Activated CD4-positive, alpha-beta memory T cell treated with anti-CD3 and anti-CD28 coated beads for 36 hours (primary cell): Measurements from ENCODE around the gene PML. TPM values are rescaled to one million over a fixed set of nuclear protein-coding genes. Genes with fewer than 3 reads are reported as not detected.
A peak's percentile ranks its signal among the peaks of the same experiment; 100 is the strongest.

ENCODE experiments used
- CTCF ChIA-PET: fragments of 350-600 bp; sonication (Branson Sonifier 250); formaldehyde crosslinking; loops from one replicate; lab custom pipeline; 2021; ENCODE audit warnings: antibody characterized with exemption, inconsistent platforms; lab: Charles Lee
- POLR2A ChIA-PET: fragments of 350-600 bp; sonication (Branson Sonifier 250); formaldehyde crosslinking; loops from one replicate; lab custom pipeline; 2021; ENCODE audit warnings: antibody characterized with exemption; lab: Charles Lee
- DNase-seq: peaks from one replicate; pipeline ENCODE4 v3.0.0-alpha.2; 2020
- H3K27ac Mint-ChIP-seq: one replicate; pipeline ENCODE4 v1.8.0; 2021; ENCODE audit warnings: mixed read lengths
- H3K27me3 Mint-ChIP-seq: one replicate; pipeline ENCODE4 v1.8.0; 2021; ENCODE audit warnings: mixed read lengths
- H3K36me3 Mint-ChIP-seq: one replicate; pipeline ENCODE4 v1.8.0; 2021; ENCODE audit warnings: mixed read lengths
- H3K4me1 Mint-ChIP-seq: one replicate; pipeline ENCODE4 v1.8.0; 2021; ENCODE audit warnings: low read depth, mixed read lengths
- H3K4me3 Mint-ChIP-seq: one replicate; pipeline ENCODE4 v1.8.0; 2021; ENCODE audit warnings: mild to moderate bottlenecking, mixed read lengths
- H3K9me3 Mint-ChIP-seq: one replicate; pipeline ENCODE4 v1.8.0; 2021; ENCODE audit warnings: mixed read lengths
- intact Hi-C: fragments of 100-400 bp; cut with micrococcal nuclease; formaldehyde crosslinking; loops from one replicate; pipeline ENCODE4 v1.15.1; 2023
- total RNA-seq, 2 experiments: library from RNA; stranded (reverse); gene quantifications; one replicate each; pipeline ENCODE4 v1.2.3, GENCODE V29; 2021

The PML gene
- total RNA-seq, 2 experiments from 2014 or later, result 67.6 to 69.8 TPM

DNA sequence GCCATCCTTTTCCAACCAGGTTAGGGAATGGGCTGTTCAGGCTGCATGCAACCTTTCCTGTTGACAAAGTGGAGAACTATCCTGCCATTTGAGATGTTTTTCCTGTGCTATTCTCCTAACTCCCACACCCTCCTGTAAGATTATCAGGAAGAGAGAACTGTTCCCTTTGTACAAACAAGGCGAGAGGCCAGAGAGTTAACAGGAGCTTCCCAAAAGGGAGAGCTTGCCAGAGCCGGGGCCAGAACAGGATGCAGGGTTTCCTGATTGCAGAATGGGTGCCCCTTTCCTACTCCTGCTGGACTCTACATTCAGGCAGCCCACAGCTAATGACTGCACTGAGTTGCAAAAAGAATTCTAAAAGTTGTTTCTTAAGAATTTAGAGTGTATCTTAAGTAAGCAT, 17.1 kb downstream of the PML start:
- Mint-ChIP-seq H3K9me3 (no peaks in the 10 kb centered on the region), H3K27me3 (no peaks in the 10 kb centered on the region), H3K36me3 (peaks cover 36% of the 10 kb centered on the region), H3K4me3 (no peak overlapping the region), H3K4me1 (peaks cover 51% of the 10 kb centered on the region), H3K27ac (no peak overlapping the region)
- intact Hi-C loops, result no loop called here
- POLR2A ChIA-PET, result interaction anchor here (0.9 kb wide), 1 partner anchor 96 kb away, joined by 4 read pairs; no protein-coding TSS in a partner anchor
- no peak for DNase-seq
- CTCF ChIA-PET, result interaction anchor here (2.4 kb wide), 1 partner anchor 39 kb away, joined by 10 read pairs; no protein-coding TSS in a partner anchor

DNA sequence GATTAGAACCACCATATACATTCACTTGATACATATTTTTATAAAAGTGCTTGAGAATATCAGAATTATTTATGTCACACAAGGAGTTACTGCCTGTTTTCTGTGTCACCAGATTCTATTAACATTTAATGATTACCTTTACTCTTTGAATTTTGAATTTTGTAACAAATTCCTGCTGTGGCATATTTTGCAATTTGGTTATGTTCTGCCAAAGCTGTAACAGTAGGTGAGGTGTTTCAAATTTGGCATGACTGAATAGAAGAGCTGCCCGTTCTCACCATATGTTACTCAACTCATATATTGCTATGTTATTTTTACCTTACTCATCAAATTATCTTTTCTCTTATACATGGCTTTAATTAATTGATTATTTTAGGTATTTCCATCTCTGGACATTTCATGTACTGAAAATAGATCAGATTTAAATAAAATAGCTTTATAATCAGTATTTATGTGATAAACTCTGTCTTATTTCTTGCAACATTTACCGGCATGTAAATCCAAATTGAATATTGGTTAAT, 18.9 kb downstream of the PML start:
- no peak for DNase-seq
- Mint-ChIP-seq H3K27ac (no peak overlapping the region), H3K4me3 (no peak overlapping the region), H3K36me3 (peaks cover 24% of the 10 kb centered on the region), H3K4me1 (peaks cover 34% of the 10 kb centered on the region), H3K27me3 (no peaks in the 10 kb centered on the region), H3K9me3 (no peaks in the 10 kb centered on the region)
- POLR2A ChIA-PET, result no interaction called here
- CTCF ChIA-PET, result interaction anchor here (0.7 to 1.2 kb wide), 2 partner anchors 40 to 62 kb away, joined by 3 to 4 read pairs; no protein-coding TSS in a partner anchor
- intact Hi-C loops, result no loop called here

DNA sequence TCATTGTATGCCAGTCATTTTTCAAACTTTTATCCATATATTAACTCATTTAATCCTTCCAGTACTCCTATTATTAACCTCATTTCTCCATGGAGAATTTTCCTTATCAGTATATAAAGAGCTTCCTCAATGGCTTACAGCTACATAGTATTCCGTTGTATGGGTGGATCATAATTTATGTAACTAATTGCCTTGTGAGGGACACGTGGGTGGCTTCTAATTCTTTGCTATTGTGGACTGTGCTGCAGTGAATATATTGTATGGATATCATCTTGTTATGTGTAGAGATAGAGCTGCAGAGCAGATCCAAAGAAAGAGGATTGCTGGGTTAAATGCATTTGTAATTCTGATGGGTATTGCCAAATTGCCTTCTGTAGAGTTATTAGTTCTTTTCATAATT, 25.2 kb downstream of the PML start:
- no peak overlapping the region for H3K4me3 Mint-ChIP-seq
- ChIA-PET POLR2A (no interaction called here), CTCF (no interaction called here)
- DNase-seq, result no peak
- H3K36me3 Mint-ChIP-seq, result peaks cover 21% of the 10 kb centered on the region
- no peaks in the 10 kb centered on the region for H3K9me3 Mint-ChIP-seq
- intact Hi-C loops, result no loop called here
- H3K4me1 Mint-ChIP-seq, result peaks cover 16% of the 10 kb centered on the region
- no peaks in the 10 kb centered on the region for H3K27me3 Mint-ChIP-seq
- H3K27ac Mint-ChIP-seq, result no peak overlapping the region

DNA sequence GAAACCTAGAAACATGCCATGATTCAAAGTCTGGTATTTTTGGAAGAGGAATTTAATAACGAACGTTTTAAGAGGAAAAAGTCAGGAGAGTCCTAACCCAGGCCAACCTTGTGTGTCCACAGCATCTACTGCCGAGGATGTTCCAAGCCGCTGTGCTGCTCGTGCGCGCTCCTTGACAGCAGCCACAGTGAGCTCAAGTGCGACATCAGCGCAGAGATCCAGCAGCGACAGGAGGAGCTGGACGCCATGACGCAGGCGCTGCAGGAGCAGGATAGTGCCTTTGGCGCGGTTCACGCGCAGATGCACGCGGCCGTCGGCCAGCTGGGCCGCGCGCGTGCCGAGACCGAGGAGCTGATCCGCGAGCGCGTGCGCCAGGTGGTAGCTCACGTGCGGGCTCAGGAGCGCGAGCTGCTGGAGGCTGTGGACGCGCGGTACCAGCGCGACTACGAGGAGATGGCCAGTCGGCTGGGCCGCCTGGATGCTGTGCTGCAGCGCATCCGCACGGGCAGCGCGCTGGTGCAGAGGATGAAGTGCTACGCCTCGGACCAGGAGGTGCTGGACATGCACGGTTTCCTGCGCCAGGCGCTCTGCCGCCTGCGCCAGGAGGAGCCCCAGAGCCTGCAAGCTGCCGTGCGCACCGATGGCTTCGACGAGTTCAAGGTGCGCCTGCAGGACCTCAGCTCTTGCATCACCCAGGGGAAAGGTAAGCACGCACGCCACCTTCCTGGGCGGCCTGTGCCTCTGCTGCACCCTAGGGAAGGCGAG, 28.4 kb downstream of the PML start:
- no peaks in the 10 kb centered on the region for H3K27me3 Mint-ChIP-seq
- H3K4me3 Mint-ChIP-seq, result no peak overlapping the region
- H3K36me3 Mint-ChIP-seq, result peaks cover 25% of the 10 kb centered on the region
- ChIA-PET POLR2A (no interaction called here), CTCF (interaction anchor here (0.9 to 1.7 kb wide), 3 partner anchors 25 to 59 kb away, joined by 3 to 4 read pairs (median 3); no protein-coding TSS in a partner anchor)
- no peak for DNase-seq
- no peaks in the 10 kb centered on the region for H3K9me3 Mint-ChIP-seq
- peaks cover 7% of the 10 kb centered on the region for H3K4me1 Mint-ChIP-seq
- intact Hi-C loops, result no loop called here
- H3K27ac Mint-ChIP-seq, result no peak overlapping the region

DNA sequence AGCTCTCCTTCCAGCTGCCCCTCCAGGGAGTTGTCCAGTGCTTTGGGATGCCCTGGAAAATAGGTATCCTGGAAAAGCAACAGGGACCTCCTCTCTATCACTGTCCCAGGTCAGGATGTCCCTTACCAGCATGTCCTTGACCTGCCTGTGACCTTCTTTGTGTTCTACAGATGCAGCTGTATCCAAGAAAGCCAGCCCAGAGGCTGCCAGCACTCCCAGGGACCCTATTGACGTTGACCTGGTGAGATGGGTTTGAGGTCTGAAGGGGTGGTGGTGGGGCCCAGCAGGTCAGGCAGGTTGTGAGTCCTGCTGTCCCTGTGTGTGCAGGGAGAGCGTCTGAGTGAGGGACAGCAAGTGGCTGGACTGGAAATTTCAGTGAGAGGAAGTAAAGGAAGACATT, 30.2 kb downstream of the PML start:
- Mint-ChIP-seq H3K36me3 (peaks cover 30% of the 10 kb centered on the region), H3K4me3 (no peak overlapping the region), H3K9me3 (no peaks in the 10 kb centered on the region), H3K27ac (no peak overlapping the region), H3K4me1 (peaks cover 7% of the 10 kb centered on the region), H3K27me3 (no peaks in the 10 kb centered on the region)
- POLR2A ChIA-PET, result no interaction called here
- CTCF ChIA-PET, result interaction anchor here (0.5 to 1.4 kb wide), 3 partner anchors 17 to 459 kb away, joined by 3 to 6 read pairs (median 4); no protein-coding TSS in a partner anchor
- intact Hi-C loops, result no loop called here
- no peak for DNase-seq

DNA sequence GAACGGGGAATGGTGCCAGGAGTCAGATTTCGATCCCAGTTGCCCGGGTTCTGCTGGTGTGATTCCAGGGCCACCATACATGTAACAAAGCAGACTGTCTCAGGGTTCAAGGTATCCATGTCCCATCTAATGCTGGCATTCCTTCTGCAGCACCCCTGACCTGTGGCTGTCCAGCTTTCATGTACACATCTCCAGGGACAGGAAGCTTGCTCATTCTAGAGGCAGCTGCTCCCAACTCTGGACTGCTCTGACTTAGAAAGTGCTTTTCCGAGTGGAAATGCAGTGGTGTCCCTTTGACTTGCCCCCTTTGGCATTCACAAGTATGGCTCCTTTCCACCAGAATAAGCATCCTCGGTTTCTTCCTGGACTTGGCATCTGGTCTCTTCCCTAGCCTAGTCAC, 30.9 kb downstream of the PML start:
- peaks cover 32% of the 10 kb centered on the region for H3K36me3 Mint-ChIP-seq
- ChIA-PET POLR2A (no interaction called here), CTCF (no interaction called here)
- DNase-seq, result no peak
- H3K4me3 Mint-ChIP-seq, result no peak overlapping the region
- peaks cover 7% of the 10 kb centered on the region for H3K4me1 Mint-ChIP-seq
- intact Hi-C loops, result no loop called here
- H3K27ac Mint-ChIP-seq, result no peak overlapping the region
- H3K27me3 Mint-ChIP-seq, result no peaks in the 10 kb centered on the region
- no peaks in the 10 kb centered on the region for H3K9me3 Mint-ChIP-seq

DNA sequence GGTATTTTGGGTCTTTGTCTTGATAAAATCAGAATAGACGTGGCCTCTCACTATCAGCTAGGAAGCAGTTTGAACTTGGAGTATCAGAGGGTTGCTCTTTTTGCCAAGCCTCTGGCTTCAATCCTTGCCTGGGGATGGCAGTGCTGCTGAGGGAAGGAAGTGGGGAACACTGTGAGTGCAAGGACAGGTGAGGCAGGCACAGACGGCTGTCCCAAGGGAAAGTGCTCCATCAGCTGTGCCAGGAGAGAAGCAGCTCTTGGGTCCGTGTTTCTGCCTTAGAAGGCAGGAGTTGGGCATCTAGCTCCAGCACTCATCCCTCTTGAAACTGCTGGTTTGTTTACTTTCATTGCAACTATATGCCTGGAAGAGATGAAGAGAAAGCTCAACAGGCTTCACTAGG, 33.2 kb downstream of the PML start:
- Mint-ChIP-seq H3K9me3 (no peaks in the 10 kb centered on the region), H3K36me3 (peaks cover 32% of the 10 kb centered on the region), H3K4me3 (no peak overlapping the region), H3K4me1 (peaks cover 5% of the 10 kb centered on the region), H3K27me3 (no peaks in the 10 kb centered on the region), H3K27ac (no peak overlapping the region)
- ChIA-PET CTCF (interaction anchor here (0.7 to 1.6 kb wide), 4 partner anchors 27 to 199 kb away, joined by 3 to 6 read pairs (median 4); no protein-coding TSS in a partner anchor), POLR2A (no interaction called here)
- intact Hi-C loops, result no loop called here
- DNase-seq, result no peak

DNA sequence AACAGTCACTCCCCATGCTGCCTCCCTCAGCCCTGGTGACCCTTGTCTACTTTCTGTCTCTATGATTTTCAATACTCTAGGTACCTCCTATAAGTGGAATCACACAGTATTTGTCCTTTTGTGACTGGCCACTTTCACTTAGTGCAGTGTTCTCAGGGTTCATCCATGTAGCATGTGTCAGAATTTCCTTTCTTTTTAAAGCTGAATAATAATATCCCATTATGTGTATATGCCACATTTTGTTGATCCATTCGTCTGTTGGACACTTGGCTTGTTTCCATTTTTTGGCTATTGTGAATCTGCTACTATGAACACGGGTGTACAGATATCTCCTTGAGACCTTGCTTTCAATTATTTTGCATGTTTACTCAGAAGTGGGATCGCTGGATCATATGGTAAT, 34.1 kb downstream of the PML start:
- intact Hi-C loops, result no loop called here
- peaks cover 27% of the 10 kb centered on the region for H3K36me3 Mint-ChIP-seq
- DNase-seq, result no peak

DNA sequence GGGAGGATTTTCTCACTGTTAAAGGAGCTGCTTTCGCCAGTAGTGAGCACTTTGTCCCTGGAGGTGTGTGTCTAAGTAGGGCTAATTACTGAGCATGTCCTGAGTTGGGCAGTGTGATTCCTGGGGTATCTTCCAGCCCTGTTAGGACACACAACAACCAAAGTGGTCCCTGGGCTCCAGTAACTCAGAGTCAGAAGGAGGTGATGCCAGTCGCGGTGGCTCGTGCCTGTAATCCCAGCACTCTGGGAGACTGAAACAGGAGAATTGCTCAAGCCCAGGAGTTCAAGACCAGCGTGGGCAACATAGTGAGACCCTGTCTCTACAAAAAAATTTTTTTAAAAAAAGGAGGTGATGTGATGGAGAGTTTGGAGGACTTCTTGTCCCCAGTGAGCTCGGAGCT, 37.5 kb downstream of the PML start:
- H3K4me3 Mint-ChIP-seq, result no peak overlapping the region
- ChIA-PET CTCF (interaction anchor here (1.0 kb wide), 1 partner anchor 14 kb away, joined by 5 read pairs; no protein-coding TSS in a partner anchor), POLR2A (no interaction called here)
- no peak overlapping the region for H3K27ac Mint-ChIP-seq
- H3K4me1 Mint-ChIP-seq, result no peaks in the 10 kb centered on the region
- intact Hi-C loops, result no loop called here
- H3K9me3 Mint-ChIP-seq, result no peaks in the 10 kb centered on the region
- DNase-seq, result no peak
- peaks cover 33% of the 10 kb centered on the region for H3K36me3 Mint-ChIP-seq
- no peaks in the 10 kb centered on the region for H3K27me3 Mint-ChIP-seq

More for the DNA sequence above, 34.1 kb downstream of the PML start:
- ChIA-PET CTCF (interaction anchor here (1.6 to 1.8 kb wide), 2 partner anchors 56 kb away, joined by 6 read pairs; no protein-coding TSS in a partner anchor), POLR2A (no interaction called here)
- Mint-ChIP-seq H3K4me1 (peaks cover 1% of the 10 kb centered on the region), H3K9me3 (no peaks in the 10 kb centered on the region), H3K27ac (no peak overlapping the region), H3K27me3 (no peaks in the 10 kb centered on the region), H3K4me3 (no peak overlapping the region)

DNA sequence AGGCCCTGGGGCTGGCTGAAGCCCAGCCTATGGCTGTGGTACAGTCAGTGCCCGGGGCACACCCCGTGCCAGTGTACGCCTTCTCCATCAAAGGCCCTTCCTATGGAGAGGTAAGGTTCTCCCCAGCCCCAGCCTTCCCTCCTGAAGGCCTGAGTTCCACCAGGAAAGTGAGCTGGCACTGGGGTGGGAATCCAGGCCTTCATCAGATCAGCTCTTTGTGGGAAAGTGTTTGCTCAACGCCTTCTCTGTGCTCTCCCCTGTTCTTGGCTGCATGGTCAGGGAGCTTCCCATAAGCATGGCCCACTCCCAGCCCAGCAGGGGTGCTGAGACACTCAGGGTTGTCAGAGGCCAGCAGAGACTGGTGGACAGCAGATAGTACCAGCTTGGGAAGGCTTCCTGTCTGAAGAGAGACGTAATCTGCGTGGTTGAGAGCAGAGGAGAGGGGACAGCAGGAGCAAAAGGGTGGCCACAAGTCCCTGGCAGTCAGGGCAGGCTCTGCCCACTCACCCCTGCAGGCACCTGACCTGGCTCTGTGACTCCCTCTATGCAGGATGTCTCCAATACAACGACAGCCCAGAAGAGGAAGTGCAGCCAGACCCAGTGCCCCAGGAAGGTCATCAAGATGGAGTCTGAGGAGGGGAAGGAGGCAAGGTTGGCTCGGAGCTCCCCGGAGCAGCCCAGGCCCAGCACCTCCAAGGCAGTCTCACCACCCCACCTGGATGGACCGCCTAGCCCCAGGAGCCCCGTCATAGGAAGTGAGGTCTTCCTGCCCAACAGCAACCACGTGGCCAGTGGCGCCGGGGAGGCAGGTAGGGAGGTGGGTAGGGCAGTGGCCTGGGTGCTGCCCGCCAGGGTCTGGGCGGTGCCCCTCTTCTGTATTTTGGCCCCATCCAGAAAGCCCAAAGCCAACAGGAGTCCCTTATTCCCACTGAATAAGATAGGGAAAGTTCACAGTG, 38.4 kb downstream of the PML start:
- CTCF ChIA-PET, result interaction anchor here (1.0 to 1.9 kb wide), 2 partner anchors 14 to 60 kb away, joined by 4 to 5 read pairs; no protein-coding TSS in a partner anchor
- Mint-ChIP-seq H3K27ac (peak overlapping the region; percentile 42), H3K9me3 (no peaks in the 10 kb centered on the region), H3K27me3 (no peaks in the 10 kb centered on the region), H3K4me3 (no peak overlapping the region), H3K36me3 (peaks cover 33% of the 10 kb centered on the region), H3K4me1 (no peaks in the 10 kb centered on the region)
- intact Hi-C loops, result no loop called here
- POLR2A ChIA-PET, result no interaction called here
- no peak for DNase-seq

DNA sequence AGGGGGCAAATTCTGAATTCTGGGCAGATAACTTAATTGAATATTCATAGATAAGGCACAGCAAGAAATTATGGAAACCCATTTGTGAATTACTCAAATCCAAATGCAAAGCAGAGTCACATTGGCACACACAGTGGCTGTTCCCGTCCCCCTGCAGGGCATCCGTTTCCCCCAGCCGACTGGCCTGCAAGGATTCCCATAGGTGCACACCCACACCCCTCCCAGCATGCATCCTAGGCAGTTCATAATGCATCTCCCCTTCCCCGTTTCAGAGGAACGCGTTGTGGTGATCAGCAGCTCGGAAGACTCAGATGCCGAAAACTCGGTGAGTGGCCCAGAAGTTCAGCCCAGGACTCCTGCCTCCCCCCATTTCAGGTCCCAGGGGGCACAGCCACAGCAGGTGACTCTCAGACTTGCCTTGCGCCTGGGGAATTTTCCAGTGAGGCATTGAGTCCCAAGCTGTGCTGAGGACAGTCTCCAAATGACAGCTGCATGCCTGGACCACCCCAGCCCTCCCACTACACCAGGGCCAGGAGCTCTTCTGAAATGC, 39.8 kb downstream of the PML start:
- CTCF ChIA-PET, result interaction anchor here (1.9 kb wide), 1 partner anchor 61 kb away, joined by 4 read pairs; no protein-coding TSS in a partner anchor
- Mint-ChIP-seq H3K27ac (no peak overlapping the region), H3K4me3 (no peak overlapping the region), H3K9me3 (no peaks in the 10 kb centered on the region), H3K27me3 (no peaks in the 10 kb centered on the region), H3K36me3 (peaks cover 28% of the 10 kb centered on the region), H3K4me1 (no peaks in the 10 kb centered on the region)
- intact Hi-C loops, result no loop called here
- POLR2A ChIA-PET, result no interaction called here
- DNase-seq, result no peak
